ENCODE results near the gene MYOF.
"Not testable (repeated sequence)": the region's sequence is repeated elsewhere in the genome, so short reads cannot be mapped to it uniquely, and the experiment has no call there.

The MYOF gene

DNA sequence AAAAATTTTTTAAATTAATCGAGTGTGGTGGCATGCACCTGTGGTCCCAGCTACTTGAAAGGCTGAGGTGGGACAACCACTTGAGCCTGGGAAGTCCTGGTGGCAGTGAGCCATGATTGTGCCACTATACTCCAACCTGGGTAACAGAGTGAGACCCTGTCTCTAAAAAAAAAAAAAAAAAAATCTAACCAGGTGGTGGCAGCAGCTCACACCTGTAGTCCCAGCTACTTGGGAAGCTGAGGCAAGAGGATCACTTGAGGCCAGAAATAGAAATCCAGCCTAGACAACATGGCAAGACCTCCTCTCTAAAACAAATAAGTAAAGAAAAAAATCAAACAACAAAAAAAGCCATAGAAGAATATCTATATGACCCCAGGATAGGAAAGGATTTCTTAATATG, 3.6 kb upstream of the MYOF start:
- no peak for DNase-seq (ENCODE audit: low read depth in 3 of 3)

DNA sequence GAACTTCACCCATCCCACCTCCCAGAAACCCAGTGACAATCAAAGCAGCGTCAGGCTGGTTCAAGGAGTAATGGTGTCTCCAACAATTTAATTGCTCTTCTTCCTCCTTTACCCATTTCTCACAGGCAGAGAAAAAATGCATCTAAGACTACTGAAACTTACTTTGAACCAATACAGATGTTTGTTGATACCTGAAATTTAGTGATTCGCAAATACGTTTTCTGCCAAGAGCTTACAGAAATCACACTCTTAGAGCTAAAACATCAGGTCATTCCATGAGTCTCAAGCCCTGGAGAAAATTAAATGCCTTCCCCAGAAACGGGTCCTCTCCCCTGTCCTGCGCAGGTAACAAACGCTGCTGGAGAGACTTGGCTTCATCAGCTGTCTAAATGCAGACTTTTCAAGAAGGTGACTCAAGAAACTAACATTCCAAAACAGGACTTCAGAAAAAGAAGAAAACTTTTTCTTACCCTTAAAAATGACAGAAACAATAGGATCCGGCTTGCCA, 443 bp downstream of the MYOF start:
- no peak for DNase-seq (ENCODE audit: low read depth in 3 of 3)

DNA sequence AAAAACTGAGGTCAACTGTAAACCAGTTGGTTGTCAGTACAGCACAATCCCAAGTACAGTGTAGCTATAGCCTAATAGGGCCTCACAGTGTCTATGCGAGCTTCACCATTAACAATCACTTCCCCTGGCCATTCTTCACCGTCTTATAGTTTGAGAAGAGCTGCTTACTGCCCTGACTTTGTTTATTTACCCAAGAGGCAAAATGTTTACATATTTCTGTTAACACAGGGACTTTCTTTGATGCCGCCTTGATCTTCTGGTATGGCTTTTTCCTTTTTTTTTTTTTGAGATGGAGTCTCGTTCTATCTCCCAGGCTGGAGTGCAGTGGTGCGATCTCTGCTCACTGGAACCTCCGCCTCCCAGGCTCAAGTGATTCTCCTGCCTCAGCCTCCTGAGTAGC, 3.3 kb downstream of the MYOF start:
- no peak for DNase-seq (ENCODE audit: low read depth in 3 of 3)

DNA sequence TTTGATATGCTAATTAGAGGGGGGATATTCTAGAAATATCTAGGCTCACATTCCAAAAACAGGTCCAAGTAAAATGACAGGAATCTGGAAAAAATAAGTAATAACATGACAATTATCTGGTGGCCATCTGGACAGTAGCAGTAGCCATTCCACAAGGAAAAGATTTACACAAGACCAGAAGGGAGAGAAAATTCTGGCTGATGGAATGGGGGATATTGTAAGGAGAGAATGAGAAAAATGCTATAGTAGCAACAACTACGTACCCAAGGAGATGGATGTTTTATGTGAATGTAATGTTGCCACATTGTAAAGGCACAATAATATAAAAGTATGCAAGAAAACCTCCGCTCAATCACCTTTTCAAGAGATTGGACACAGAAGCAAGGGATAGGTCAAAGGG, 5.4 kb downstream of the MYOF start:
- no peak for DNase-seq (ENCODE audit: low read depth in 3 of 3)

DNA sequence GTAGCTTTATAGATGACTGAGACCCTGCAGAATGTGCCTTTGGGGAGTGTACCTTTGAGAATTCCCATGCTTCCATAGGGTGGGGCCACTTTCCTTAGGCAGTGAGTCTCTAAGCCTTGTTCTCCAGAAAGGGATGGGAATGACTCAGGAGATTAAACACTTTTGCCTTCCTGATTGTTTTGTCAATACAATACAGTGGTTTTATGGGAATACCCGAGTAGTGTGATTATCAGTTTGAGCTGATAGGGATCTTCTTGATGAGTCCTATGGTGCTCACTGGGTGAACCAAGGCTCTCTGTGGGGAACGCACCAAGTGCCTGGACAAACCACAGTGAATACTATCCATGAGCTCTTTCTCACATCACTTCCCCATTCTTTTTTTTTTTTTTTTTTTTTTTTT, 6.3 kb downstream of the MYOF start:
- no peak for DNase-seq (ENCODE audit: low read depth in 3 of 3)

DNA sequence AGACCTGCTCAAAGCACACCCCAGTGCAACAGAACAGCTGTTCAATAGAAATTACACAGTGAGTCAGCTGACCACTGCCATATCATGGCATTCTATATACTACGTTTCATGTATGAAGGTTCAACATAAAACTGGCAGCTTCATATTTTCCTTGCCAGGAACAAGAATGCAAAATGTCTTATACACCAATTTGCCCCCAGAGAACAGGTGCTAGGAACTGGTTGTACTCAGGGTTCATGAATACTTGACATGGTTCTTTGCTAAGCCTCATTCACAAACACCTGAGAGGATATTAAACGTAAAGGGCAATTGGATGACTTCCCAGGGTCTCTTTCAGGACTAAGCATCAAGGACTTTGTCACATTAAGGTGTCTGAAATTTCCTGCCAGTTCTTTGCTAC, 6.9 kb downstream of the MYOF start:
- DNase-seq (ENCODE audit: low read depth in 3 of 3): no peak

DNA sequence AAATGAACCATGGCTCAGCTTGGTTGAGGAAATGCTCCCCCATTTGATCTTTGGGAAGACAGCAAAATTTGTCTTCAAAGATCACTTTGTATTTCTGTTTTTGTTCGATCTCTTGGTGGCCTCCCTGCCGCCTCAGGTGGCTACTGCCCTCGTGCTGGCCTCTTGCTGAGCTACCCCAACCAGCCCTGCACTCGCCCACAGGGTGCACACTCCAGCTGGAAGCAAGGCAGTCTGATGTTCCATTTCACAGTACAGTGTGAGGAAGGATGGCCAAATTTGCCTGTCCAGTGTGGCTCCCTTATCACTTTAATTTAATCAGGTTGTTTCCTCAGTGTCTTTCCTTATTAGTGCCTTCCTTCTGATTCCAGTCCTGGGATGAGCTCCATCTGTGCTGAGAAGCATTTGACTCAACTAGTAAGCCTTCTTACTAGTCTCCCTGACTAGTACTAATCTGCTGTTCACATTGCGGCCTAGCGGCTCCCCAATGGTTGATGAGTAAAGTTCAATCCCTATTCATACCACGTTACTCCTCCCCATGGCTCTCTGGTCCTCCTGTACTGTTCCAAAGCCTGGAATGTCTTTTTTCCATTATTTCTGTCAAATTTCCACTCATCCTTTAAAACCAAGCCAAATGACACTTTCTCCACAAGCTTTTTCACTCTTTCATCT, 8.2 kb downstream of the MYOF start:
- no peak for DNase-seq (ENCODE audit: low read depth in 3 of 3)

DNA sequence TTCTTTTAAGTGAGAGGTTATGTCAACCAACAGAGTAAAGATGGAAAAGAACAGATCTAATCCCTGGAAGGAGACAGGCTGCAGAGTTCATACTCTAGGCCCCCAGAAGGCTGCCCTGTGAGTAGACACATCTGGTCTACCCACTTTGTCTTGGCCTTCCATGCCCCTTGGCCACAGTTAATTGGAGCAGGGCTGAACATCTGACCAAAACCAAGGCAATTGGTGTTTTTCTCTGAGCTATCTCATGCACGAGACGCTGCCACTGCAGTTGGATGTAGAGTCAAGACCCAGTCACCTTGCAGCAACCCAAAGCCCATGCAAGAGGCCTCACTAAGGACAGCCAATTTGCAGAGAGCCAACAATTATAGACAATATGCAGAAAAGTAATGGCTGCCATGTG, 9.0 kb downstream of the MYOF start:
- no peak for DNase-seq (ENCODE audit: low read depth in 3 of 3)

DNA sequence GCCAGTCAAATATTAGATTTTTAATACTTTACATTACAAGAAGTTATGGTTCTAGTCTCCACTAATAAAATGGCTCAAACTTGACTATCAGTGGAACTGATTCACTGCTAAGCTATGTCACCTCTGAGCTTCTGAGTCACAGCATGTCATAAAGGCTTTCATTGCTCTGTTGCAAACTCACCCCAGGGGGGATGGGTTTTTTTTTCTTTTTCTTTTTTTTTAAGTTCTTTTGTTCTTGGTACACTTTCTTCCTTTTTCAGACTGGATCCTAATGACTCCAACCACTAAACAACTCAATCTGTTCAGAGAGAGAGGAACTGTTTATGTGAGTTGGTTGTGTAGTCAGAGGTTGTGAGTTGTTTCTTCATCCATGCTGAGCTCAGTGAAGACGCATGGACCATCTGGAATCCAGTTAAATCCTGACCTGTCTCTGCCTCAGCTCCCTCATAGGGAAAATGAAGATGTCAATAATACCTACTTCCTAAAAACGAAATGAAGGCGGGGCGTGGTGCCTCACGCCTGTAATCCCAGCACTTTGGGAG, 11.0 kb downstream of the MYOF start:
- no peak for DNase-seq (ENCODE audit: low read depth in 3 of 3)

DNA sequence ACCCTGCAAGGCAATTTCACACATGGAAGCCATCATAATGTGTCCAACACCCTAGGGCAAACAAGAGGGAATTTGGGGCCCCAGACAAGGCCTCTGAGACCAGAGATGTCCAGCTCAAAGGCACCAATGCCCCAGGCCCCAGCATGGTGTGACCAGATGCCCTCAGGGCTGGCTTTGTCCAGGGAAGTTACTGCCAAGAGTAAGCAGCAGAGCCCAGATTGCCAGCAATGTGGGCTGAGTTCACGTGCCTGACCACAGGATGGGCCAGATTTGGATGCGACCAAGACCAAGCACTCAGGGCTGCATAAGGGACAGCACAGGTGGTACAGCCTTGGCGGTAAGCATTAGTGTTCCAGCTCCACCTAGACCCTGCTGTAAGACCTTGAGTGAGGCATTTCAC, 12.7 kb downstream of the MYOF start:
- DNase-seq (ENCODE audit: low read depth in 3 of 3): no peak

DNA sequence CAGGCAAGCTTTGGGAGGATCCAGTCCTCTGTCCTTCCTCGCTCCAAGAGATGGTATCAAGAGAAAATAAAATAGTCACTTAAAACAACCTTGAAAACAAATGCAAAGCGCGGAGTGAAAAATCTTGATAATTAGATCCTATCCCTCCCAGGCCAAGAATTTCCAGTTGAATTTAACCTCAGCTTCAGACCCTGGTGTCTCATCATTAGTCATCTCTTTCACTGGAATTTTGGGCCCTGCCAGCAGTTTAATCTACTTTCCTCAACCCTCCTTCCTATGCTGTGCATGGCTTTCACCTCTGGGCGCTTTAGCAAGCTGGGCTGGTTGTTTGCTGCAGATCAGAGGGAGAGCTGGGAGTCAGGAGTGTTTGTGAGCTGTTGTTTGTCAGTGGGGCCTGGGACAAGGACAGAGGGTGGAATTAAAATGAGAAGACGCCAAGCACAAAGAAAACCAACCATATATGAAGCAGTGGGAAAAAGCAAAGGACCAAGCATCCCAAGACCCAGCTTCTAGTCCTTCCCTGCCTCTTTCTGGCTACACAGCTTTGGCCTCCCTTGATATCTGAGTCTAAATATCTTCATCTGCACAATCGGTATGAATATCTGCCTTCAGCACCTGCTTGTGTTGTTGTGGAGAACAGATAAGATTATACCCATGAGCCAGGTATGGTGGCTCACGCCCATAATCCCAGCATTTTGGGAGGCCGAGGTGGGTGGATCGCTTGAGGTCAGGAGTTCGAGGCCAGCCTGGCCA, 13.5 kb downstream of the MYOF start:
- DNase-seq (ENCODE audit: low read depth in 3 of 3): no peak

DNA sequence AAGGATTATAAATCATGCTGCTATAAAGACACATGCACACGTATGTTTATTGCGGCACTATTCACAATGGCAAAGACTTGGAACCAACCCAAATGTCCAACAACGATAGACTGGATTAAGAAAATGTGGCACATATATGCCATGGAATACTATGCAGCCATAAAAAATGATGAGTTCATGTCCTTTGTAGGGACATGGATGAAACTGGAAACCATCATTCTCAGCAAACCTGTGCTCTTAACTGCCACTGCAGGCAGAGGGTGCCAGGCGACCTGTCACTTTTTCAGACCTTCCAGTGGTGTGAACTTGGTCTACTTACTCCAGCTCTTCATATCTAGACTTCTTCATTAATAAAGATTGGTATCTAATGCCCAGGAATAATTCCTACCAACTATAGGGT, 14.5 kb downstream of the MYOF start:
- DNase-seq (ENCODE audit: low read depth in 3 of 3): not testable (repeated sequence)

DNA sequence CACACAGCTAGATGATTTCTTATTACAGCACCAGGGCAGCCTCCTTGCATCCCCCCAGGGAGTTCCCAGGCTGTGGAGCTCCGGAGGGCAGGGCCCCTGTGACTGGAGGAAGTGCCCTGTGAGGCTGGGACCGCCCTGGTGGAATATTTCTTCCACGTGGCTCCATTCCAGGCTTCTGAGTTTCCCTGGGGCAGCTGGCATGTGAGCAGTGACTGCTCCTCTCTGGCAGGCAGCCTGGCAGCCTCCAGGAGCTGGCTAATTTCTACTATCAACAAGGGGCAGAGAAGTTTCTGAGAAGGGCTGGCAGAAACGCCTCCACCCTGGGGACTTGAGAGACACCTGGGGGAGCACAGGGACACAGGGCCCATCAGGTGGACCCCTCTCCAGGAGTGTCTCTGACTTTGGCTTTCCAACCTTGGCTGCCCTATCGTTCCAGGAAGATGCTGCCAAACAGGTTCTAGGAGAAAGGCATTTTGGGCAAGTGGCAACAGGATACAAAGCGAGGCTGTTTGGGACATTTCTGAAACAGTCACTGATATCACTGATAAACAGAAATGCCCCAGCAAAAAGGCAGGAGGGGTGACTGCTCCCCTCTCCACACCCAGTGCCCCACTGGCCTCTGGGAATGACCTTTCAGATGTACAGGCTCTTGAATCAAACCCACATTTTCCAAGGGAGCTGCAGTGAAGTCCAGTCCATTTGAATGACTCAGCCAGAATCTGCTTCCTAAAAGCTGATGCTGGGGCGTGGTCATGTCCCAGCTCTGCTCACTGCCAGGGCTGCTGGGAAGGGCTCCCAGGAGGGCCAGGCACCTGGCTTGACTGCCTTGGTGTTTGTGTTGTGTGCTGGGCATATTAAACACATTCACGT, 16.1 kb downstream of the MYOF start:
- DNase-seq (ENCODE audit: low read depth in 3 of 3): no peak

DNA sequence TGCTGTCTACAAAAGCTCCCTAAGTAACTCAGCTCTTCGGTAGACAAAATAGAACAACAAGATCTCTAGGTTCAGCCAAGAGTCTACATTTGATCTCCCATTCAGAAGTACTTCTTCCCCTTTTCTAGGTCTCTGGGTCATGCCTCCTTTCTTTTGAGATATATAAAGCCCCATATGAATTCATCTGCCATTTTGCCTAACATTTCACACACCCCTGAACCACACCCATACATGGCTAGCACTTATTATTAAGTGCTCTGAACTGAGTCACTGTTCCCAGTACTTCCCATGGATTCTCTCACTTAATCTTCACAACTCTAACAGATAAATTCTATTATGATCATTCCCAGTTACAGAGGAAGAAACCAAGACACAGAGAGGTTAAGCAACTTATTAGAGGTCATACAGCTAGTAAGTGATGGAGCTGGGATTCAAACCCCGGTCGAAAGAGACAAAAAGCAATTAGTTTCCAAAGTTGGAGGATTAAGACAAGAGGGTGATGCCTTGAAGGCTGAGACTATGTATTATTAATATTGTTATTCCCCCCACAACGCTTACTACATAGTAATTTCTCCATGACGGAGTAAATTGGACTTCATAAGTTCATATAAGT, 17.3 kb downstream of the MYOF start:
- no peak for DNase-seq (ENCODE audit: low read depth in 3 of 3)

DNA sequence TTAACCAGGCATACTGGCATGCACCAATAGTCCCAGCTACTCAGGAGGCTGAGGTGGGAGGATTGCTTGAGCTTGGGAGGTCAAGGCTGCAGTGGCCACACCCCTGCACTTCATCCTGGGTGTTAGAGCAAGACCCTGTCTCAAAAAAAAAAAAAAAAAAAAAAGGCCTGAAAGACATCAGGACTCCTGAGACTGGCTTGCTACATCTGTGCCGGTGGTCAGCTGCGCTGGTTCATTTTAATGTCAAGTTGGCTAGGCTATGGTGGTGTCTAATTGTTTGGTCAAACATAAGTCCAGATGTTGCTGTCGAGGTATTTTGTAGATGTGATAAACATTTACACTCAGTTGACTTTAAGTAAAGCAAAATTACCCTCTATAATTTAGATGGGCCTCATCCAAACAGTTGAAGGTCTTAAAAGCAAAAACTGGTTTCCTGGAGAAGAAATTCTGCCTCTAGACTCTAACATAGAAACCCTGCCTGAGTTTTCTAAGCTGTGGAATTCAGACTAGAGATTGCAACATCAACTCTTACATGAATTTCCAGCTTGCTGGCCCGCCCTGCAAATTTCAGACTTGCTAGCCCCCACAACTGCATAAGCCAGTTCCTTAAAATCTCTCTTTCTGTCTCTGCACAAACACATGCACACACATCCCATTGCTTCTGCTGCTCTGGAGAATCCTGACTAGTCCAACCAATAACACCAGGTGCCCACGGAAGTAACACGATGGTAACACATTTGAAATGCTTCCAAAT, 18.2 kb downstream of the MYOF start:
- DNase-seq (ENCODE audit: low read depth in 3 of 3): no peak

DNA sequence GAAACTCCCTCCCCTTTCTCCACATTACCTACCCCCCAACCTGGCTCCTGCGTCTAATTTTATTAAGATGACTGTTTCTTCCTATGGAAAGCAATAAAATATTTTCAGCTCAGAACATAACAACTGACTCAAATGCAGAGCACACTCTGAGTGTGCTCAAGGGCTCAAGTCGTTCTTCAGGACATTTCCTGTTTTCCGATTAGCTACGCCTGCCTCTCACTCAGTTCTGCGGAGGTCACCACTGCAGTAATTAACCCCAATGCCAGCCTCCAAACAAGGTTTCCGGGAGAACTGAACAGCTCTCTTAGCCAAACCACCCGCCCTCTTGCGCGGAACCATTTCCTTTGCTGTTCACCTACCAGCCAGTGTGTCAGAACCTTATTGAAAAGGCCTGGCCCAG, 19.3 kb downstream of the MYOF start:
- peak in 1 of 3 experiments; percentile 43 for DNase-seq (ENCODE audit: low read depth in 3 of 3)

DNA sequence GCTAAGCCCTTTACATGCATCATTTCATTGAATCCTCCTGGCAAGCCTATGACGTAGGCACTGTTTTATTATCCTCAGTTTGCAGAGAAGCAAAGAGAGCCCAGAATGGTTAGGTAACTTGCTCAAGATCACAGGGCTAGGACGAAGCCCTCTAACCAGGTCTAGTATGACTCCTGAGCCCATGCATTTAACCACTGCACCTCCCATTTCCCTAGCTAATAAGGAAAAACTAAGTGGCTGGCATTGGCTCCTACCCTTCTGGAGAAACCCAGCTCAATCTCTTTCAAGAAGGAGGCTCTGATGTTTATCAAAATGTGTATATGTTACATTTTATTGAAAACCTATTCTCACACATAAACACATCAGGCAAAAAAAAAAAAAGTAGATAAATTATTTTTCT, 19.8 kb downstream of the MYOF start:
- DNase-seq (ENCODE audit: low read depth in 3 of 3): no peak

DNA sequence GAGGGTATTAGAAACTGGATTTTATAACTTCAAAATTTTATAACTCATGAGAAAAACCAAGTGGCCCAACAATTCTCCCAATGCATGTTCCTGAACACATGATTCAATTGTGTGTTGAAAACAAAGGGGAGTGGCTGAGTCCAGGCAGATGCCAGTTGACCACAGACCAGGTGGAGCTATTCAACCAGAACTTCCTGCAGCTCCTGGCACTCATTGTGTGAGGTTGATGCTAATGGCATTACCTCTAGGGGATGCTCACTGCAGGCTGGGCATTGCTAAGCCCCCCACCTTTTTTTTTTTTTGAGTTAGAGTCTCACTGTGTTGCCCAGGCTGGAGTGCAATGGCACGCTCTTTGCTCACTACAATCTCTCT, 20.3 kb downstream of the MYOF start:
- no peak for DNase-seq (ENCODE audit: low read depth in 3 of 3)

DNA sequence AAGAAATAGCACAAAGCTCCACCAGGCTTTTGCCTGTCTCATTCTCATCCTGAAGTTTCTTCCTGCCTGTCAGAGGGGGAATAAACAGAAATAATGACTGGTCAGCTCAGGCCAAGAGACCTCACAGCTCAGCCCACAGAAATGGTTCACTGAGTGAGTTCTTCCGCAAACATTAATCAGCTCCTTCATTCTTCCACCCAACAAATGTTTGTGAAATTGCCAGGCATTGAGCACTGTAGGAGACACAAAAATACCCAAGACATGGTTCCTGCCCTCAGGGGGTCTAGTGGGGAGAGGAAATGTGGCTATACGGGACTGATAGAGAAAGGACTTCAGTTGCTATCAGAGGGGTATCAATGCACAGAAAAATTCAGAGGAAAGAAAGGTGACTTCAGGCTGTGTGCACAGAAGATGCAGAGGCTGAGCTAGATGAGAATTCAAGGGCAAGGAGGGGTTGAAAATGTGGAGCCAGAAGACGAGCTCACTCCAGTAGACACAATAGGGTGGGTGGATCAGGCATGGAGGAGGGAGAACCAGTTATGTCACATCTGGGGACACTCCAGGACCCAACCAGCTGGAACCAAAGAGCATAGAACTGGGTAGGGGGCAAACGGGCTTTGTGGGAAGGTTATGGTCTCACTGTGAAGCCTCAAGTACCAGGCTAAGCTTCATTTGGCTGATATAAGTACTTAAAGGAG, 20.9 kb downstream of the MYOF start:
- DNase-seq (ENCODE audit: low read depth in 3 of 3): no peak

DNA sequence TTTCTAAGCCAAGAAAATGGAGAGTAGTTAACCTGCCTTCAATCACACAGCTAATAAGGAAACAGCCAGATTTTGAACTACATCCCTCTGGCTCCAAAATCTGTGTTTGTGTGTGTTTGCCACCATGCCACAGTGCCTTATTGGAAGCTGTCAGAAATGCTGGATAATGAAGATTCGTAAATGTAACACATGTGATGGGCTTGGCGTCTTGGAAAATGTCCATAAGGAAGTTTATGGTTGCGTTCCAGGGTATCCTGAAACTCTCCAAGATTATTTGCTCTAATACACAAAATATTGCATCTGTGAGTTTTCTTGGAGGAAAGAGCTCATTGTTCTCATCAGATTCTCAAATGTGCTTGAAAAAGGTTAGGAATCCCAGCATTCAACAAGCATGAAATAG, 22.7 kb downstream of the MYOF start:
- no peak for DNase-seq (ENCODE audit: low read depth in 3 of 3)

Measured in stimulated activated CD4-positive, alpha-beta T cell treated with anti-CD3 and anti-CD28 coated beads, TNF-alpha, amount 100 ng/mL, for 24 hours (primary cell).